ENCODE measurements around the gene ENPP3. TPM values are rescaled to one million over a fixed set of nuclear protein-coding genes. Genes with fewer than 3 reads are reported as not detected.

The ENPP3 gene
- total and polyA plus RNA-seq, 7 donors = 0.14 to 5.9 (median 1.1) TPM

GRCh38 chr6:131740161-131740560 lies 103.1 kb downstream of the ENPP3 start:
- no peaks in the 10 kb centered on the region for H3K9me3 ChIP-seq
- TF ChIP-seq, protein P1, sequence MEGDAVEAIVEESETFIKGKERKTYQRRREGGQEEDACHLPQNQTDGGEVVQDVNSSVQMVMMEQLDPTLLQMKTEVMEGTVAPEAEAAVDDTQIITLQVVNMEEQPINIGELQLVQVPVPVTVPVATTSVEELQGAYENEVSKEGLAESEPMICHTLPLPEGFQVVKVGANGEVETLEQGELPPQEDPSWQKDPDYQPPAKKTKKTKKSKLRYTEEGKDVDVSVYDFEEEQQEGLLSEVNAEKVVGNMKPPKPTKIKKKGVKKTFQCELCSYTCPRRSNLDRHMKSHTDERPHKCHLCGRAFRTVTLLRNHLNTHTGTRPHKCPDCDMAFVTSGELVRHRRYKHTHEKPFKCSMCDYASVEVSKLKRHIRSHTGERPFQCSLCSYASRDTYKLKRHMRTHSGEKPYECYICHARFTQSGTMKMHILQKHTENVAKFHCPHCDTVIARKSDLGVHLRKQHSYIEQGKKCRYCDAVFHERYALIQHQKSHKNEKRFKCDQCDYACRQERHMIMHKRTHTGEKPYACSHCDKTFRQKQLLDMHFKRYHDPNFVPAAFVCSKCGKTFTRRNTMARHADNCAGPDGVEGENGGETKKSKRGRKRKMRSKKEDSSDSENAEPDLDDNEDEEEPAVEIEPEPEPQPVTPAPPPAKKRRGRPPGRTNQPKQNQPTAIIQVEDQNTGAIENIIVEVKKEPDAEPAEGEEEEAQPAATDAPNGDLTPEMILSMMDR (IDR thresholded peaks at IDR 0.05) = no peak
- TF ChIP-seq POLR2AphosphoS5 (IDR thresholded peaks at IDR 0.05) (no peak), POLR2A (IDR thresholded peaks at IDR 0.05) (no peak), EP300 (IDR thresholded peaks at IDR 0.05) (no peak)
- intact Hi-C loops (cut with DNase I) = no loop called here
- DNase-seq = no peak
- H3K36me3 ChIP-seq = no peaks in the 10 kb centered on the region
- no peak overlapping the region for H3K27ac ChIP-seq
- 89 to 90% methylated on average over 4 of the region's 4 CpGs for WGBS, 2 donors
- H3K4me3 ChIP-seq = no peak overlapping the region
- H3K4me1 ChIP-seq = no peaks in the 10 kb centered on the region
- no peaks in the 10 kb centered on the region for H3K27me3 ChIP-seq

DNA sequence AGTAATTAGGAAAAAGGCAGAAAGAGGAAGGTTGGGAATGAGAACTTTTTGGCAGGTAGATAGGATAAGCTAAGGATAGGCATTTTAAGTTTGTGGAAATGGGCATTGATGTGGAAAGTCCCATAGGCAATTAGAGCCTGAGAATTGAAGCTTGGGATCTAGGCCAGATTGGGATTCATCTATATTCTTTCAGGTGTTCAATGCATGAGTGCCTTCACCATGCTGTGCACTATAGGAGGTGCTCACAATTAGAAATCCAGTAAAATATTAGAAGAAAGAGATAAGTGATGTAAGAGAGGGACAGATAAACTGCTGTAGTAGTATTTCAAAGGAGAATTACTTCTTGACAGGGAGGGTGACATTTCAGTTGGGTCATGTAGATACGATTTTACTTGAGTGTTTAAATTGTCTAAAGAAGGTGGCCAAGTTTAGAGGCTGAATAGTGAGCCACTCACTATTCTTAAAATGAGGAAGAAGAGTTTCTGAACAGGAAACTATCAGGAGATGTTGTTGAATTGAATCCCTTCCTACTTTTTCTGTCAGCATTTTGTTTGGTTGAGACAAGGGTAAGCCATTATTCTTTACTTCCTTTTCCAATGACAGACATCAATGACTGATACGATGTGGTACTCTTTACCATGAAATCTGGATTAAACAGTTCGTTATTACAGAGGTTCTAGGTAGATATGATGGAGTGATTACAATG lies 104.7 kb downstream of the ENPP3 start:
- H3K27me3 ChIP-seq = no peaks in the 10 kb centered on the region
- H3K9me3 ChIP-seq = no peaks in the 10 kb centered on the region
- H3K27ac ChIP-seq = no peak overlapping the region
- no peak for TF ChIP-seq EP300 (IDR thresholded peaks at IDR 0.05)
- TF ChIP-seq, protein P1 (IDR thresholded peaks at IDR 0.05) = no peak
- TF ChIP-seq POLR2AphosphoS5 (IDR thresholded peaks at IDR 0.05) = no peak
- no peak for TF ChIP-seq POLR2A (IDR thresholded peaks at IDR 0.05)
- no peaks in the 10 kb centered on the region for H3K36me3 ChIP-seq
- 49 to 78% methylated on average over 3 of the region's 3 CpGs for WGBS, 2 donors
- no peak overlapping the region for H3K4me3 ChIP-seq
- no peak for DNase-seq
- intact Hi-C loops (cut with DNase I) = no loop called here
- no peaks in the 10 kb centered on the region for H3K4me1 ChIP-seq

- WGBS, 2 donors = 45 to 54% methylated on average over 6 of the region's 6 CpGs
- Histone ChIP-seq H3K9me3 (no peaks in the 10 kb centered on the region), H3K27me3 (no peaks in the 10 kb centered on the region), H3K4me3 (no peak overlapping the region), H3K27ac (no peak overlapping the region), H3K36me3 (no peaks in the 10 kb centered on the region), H3K4me1 (no peaks in the 10 kb centered on the region)
- TF ChIP-seq POLR2AphosphoS5 (IDR thresholded peaks at IDR 0.05) = no peak
- no peak for TF ChIP-seq POLR2A (IDR thresholded peaks at IDR 0.05)
- TF ChIP-seq, protein P1 (IDR thresholded peaks at IDR 0.05) = no peak
- no peak for TF ChIP-seq EP300 (IDR thresholded peaks at IDR 0.05)
- no peak for DNase-seq
- intact Hi-C loops (cut with DNase I) = no loop called here
Observed at GRCh38 chr6:131744432-131745287, 107.6 kb downstream of the ENPP3 start.

GRCh38 chr6:131745476-131745875 lies 108.4 kb downstream of the ENPP3 start:
- intact Hi-C loops (cut with DNase I) = no loop called here
- Histone ChIP-seq H3K36me3 (no peaks in the 10 kb centered on the region), H3K4me3 (no peak overlapping the region), H3K27ac (no peak overlapping the region), H3K27me3 (no peaks in the 10 kb centered on the region), H3K9me3 (no peaks in the 10 kb centered on the region), H3K4me1 (no peaks in the 10 kb centered on the region)
- DNase-seq = no peak
- 89 to 90% methylated on average over 5 of the region's 5 CpGs for WGBS, 2 donors
- TF ChIP-seq POLR2A (IDR thresholded peaks at IDR 0.05) (no peak), POLR2AphosphoS5 (IDR thresholded peaks at IDR 0.05) (no peak), EP300 (IDR thresholded peaks at IDR 0.05) (no peak)
- TF ChIP-seq, protein P1 (IDR thresholded peaks at IDR 0.05) = no peak

Measured in sigmoid colon (tissue), 7 donors.